Gastrocnemius medialis (tissue), 4 donors: ENCODE results near the gene GLCCI1. TPM values are rescaled to one million over a fixed set of nuclear protein-coding genes. Genes with fewer than 3 reads are reported as not detected.

Experiments
- ATAC-seq, 2 donors: fragments of 150-250 bp; one replicate each; pipeline ENCODE4 v1.9.1; 2016
- DNase-seq, 2 donors: peaks; one replicate each; pipeline ENCODE4 v3.0.0-alpha.2; 2019
- H3K27ac ChIP-seq, 4 donors: fragments of 200-600 bp; sonication (generic); 1 replicate in 1 of 4; 2 replicates in 3 of 4; pipeline ENCODE4 v1.5.1; 2016 to 2018; ENCODE audit warnings: mild to moderate bottlenecking in 2 of 4, moderate library complexity in 1 of 4
- H3K27me3 ChIP-seq, 3 donors: fragments of 200-600 bp; sonication (generic) in 2 of 3; 1 replicate in 1 of 3; 2 replicates in 2 of 3; pipeline versions ENCODE4 v1.5.1 to v1.6.0; 2016 to 2019; ENCODE audit warnings: mild to moderate bottlenecking in 1 of 3, moderate library complexity in 1 of 3
- H3K36me3 ChIP-seq, 2 donors: fragments of 200-600 bp; sonication (generic) in 1 of 2; one replicate each; pipeline ENCODE4 v1.5.1; 2017 to 2018
- H3K4me1 ChIP-seq, 2 donors: fragments of 200-600 bp; sonication (generic) in 1 of 2; one replicate each; pipeline ENCODE4 v1.5.1; 2016 to 2017; ENCODE audit warnings: mild to moderate bottlenecking in 2 of 2
- H3K4me3 ChIP-seq, 4 donors: fragments of 200-600 bp; sonication (generic) in 3 of 4; 1 replicate in 1 of 4; 2 replicates in 3 of 4; pipeline ENCODE4 v1.5.1; 2016 to 2019; ENCODE audit warnings: mild to moderate bottlenecking in 2 of 4
- H3K9me3 ChIP-seq, 3 donors: fragments of 200-600 bp; sonication (generic) in 2 of 3; 1 replicate in 1 of 3; 2 replicates in 2 of 3; pipeline ENCODE4 v1.5.1; 2016 to 2019
- POLR2A ChIP-seq, 2 donors: fragments of 450-650 bp; IDR thresholded peaks; one replicate each; pipeline ENCODE4 v1.6.1; 2017; ENCODE audit warnings: antibody characterized with exemption in 2 of 2, mild to moderate bottlenecking in 2 of 2, moderate library complexity in 2 of 2
- in situ Hi-C, 4 donors: fragments of 200-750 bp; cut with MboI; loops; one replicate each; pipeline versions ENCODE4 v1.15.0 to v1.8.0; 2017; ENCODE audit warnings: low sequenced_read_pairs in 4 of 4
- intact Hi-C: fragments of 100-400 bp; cut with DNase I; formaldehyde crosslinking; loops from one replicate; pipeline ENCODE4 v1.15.1; 2023; ENCODE audit warnings: low total_unique reads
- total RNA-seq, 4 donors: library from RNA; depleted of rRNA; stranded (reverse); fragments of >200 nt; gene quantifications; one replicate each; pipeline versions ENCODE4 v1.1.0 to v1.2.3, GENCODE V29; 2016
- TF ChIP-seq, protein P1 (sequence below), 5 experiments: fragments of 450-650 bp in 3 of 5; fragments of 200-600 bp in 2 of 5; sonication (generic) in 2 of 5; IDR thresholded peaks in 4 of 5; conservative IDR thresholded peaks in 1 of 5; 1 replicate in 4 of 5; 2 replicates in 1 of 5; pipeline ENCODE4 v1.5.1; 2016 to 2019; ENCODE audit warnings: antibody characterized with exemption in 5 of 5, mild to moderate bottlenecking in 3 of 5, moderate library complexity in 3 of 5

Gene GLCCI1
- total RNA-seq, 4 donors from 2014 or later: 1.2 to 6.1 (median 2.6) TPM

DNA sequence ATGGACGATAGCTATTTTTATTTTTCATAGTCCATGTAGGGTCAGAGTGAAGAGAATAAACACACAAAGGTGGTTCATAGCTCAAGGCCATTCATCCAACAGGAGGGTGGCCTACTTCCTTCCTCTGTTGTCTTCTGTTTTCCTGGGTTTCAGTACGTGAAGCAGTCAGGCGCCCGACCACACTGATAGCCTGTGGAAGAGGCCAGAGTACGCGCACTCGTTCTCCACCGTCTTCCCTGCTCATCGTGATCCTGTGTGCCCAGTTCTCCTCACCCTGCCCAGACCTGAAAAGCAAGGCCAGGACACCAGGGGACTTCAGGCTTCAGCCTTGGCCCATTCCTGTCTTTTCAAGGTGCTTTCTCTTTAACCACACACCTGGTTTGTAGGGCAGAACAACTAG, 134.7 kb downstream of the GLCCI1 start:
- in situ Hi-C loops: no loop called here
- ATAC-seq: no peak

DNA sequence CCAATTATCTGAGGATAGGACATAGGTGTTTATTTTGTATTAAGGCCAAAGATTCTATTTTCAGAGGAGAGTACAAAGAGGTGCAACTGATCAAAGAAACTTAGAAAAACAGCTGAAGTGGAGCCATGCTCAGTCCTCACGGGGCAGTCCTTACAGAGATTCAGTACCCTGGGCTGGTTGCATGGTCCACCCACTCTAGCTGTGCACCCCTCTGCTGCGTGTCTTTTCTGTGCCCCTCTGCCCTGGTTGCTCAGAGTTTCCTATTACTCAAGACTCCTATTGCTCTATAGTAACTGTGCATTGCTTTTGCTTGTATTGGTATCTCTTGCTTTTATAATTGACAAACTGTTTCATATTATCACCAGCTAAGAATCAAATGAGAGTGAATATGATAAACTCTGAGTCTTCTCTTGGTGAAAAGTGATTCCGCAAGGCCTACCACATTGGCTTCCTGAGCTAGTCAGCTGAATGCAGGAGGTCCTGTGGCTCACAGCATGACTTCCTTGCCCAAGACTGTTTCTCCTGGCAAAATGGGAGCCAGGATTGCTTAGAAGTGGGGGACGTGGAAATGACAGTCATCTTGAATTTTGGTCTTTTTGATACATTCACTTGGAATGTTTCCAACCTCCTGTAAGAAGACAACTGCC, 137.0 kb downstream of the GLCCI1 start:
- Histone ChIP-seq H3K27me3 (no peaks in the 10 kb centered on the region), H3K4me1 (no peaks in the 10 kb centered on the region), H3K4me3 (no peak overlapping the region), H3K9me3 (no peaks in the 10 kb centered on the region), H3K27ac (no peak overlapping the region), H3K36me3 (no peaks in the 10 kb centered on the region)
- in situ Hi-C loops: no loop called here
- TF ChIP-seq, protein P1, sequence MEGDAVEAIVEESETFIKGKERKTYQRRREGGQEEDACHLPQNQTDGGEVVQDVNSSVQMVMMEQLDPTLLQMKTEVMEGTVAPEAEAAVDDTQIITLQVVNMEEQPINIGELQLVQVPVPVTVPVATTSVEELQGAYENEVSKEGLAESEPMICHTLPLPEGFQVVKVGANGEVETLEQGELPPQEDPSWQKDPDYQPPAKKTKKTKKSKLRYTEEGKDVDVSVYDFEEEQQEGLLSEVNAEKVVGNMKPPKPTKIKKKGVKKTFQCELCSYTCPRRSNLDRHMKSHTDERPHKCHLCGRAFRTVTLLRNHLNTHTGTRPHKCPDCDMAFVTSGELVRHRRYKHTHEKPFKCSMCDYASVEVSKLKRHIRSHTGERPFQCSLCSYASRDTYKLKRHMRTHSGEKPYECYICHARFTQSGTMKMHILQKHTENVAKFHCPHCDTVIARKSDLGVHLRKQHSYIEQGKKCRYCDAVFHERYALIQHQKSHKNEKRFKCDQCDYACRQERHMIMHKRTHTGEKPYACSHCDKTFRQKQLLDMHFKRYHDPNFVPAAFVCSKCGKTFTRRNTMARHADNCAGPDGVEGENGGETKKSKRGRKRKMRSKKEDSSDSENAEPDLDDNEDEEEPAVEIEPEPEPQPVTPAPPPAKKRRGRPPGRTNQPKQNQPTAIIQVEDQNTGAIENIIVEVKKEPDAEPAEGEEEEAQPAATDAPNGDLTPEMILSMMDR (IDR thresholded peaks at IDR 0.05 in 4 of 5, conservative IDR thresholded peaks at IDR 0.05 in 1 of 5): no peak
- no peak for TF ChIP-seq POLR2A (IDR thresholded peaks at IDR 0.05)
- no peak for ATAC-seq
- intact Hi-C loops: no loop called here
- no peak for DNase-seq

More for the DNA sequence above, 134.7 kb downstream of the GLCCI1 start:
- no peaks in the 10 kb centered on the region for H3K4me1 ChIP-seq
- no peaks in the 10 kb centered on the region for H3K27me3 ChIP-seq
- H3K36me3 ChIP-seq: no peaks in the 10 kb centered on the region
- H3K27ac ChIP-seq: no peak overlapping the region
- H3K9me3 ChIP-seq: no peaks in the 10 kb centered on the region
- intact Hi-C loops: no loop called here
- no peak for TF ChIP-seq POLR2A (IDR thresholded peaks at IDR 0.05)
- TF ChIP-seq, protein P1 (IDR thresholded peaks at IDR 0.05 in 4 of 5, conservative IDR thresholded peaks at IDR 0.05 in 1 of 5): no peak
- no peak overlapping the region for H3K4me3 ChIP-seq
- DNase-seq: no peak

DNA sequence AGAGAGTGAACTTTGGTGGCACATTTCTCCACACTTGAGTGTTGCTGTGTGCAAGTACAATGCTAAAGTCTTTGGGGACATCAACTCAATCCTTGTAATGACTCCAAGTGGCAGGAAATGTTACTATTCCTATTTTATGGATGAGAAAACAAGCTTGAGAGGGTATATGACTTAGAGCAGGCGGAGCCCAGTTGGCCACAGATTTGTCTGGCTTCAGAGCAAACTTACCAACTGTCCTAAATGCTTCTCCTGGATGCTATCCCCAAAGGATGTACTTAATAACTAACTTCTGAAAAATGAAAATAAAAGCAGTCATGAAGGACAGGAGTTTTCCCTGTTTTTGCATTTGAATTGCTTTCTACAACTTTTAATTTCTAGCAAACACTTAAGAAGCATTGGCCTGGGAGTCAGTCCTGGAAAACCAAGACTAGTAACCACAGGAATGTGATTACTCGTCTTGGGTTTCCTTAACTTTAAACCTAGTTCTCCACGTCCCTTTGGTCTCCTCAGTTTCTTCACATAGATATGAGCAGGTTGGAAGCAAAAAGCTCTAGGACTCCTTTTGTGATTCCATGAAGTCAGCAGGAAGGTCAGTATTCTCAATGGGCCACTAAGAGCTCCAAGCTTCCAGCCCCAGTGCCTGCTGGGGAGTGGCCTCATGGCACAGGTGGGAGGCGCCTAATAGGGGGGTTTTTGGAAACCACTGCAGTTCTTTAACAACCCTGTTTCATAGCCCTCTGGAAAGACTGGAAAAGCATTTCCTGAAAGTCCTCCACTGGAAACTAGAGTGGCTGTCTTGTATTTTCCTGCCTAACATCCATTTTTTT, 140.8 kb downstream of the GLCCI1 start:
- DNase-seq: no peak
- Histone ChIP-seq H3K4me3 (no peak overlapping the region), H3K27me3 (no peaks in the 10 kb centered on the region), H3K36me3 (no peaks in the 10 kb centered on the region), H3K27ac (no peak overlapping the region), H3K9me3 (no peaks in the 10 kb centered on the region), H3K4me1 (no peaks in the 10 kb centered on the region)
- in situ Hi-C loops (no loop called here), intact Hi-C loops (no loop called here)
- ATAC-seq: no peak
- TF ChIP-seq POLR2A (IDR thresholded peaks at IDR 0.05): no peak
- TF ChIP-seq, protein P1 (IDR thresholded peaks at IDR 0.05 in 4 of 5, conservative IDR thresholded peaks at IDR 0.05 in 1 of 5): no peak

DNA sequence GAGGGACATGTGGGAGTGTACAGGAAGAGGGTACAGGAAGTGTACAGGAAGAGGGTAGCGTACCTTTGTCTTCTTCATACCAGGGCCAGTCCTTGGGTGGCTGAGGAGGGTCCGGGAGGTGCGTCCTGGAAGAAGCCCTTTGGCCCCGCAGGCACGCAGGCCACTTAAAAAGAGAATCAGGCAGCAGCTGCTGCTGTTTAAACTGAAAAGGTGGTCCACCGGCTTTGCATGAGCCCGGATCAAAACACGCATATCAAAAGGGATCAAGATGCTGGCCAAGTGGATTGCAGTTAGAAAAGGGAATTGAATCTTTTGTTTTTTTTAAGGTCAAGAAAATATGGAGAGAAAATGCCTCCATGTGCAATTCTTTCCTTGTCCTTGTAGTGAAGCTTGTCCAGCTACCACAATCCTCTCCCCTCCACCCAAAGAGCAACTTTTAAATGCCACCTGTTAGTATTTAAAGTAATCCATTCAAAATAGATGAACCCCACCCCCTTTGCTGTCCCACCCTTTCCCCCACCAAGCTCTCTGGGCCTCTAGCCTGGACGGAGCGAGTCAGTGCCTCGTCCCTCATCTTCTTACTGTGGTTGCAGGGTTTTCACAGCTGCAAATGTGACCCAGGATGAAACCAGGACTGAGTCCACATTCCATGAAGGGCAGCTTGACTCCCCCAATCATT, 142.8 kb downstream of the GLCCI1 start:
- intact Hi-C loops (no loop called here), in situ Hi-C loops (no loop called here)
- Histone ChIP-seq H3K27me3 (no peaks in the 10 kb centered on the region), H3K9me3 (no peaks in the 10 kb centered on the region), H3K4me3 (no peak overlapping the region), H3K27ac (no peak overlapping the region), H3K36me3 (no peaks in the 10 kb centered on the region), H3K4me1 (no peaks in the 10 kb centered on the region)
- DNase-seq: no peak
- no peak for ATAC-seq
- no peak for TF ChIP-seq POLR2A (IDR thresholded peaks at IDR 0.05)
- TF ChIP-seq, protein P1 (IDR thresholded peaks at IDR 0.05 in 4 of 5, conservative IDR thresholded peaks at IDR 0.05 in 1 of 5): no peak
